GDM1 (cell line): ENCODE results near the gene OR6K3.
"Not testable (repeated sequence)": the region's sequence is repeated elsewhere in the genome, so short reads cannot be mapped to it uniquely, and the experiment has no call there.

Source experiments
- DNase-seq: peaks from one replicate; lab custom pipeline; 2025; lab: John Stamatoyannopoulos, UW

The OR6K3 gene, protein sequence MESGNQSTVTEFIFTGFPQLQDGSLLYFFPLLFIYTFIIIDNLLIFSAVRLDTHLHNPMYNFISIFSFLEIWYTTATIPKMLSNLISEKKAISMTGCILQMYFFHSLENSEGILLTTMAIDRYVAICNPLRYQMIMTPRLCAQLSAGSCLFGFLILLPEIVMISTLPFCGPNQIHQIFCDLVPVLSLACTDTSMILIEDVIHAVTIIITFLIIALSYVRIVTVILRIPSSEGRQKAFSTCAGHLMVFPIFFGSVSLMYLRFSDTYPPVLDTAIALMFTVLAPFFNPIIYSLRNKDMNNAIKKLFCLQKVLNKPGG

DNA sequence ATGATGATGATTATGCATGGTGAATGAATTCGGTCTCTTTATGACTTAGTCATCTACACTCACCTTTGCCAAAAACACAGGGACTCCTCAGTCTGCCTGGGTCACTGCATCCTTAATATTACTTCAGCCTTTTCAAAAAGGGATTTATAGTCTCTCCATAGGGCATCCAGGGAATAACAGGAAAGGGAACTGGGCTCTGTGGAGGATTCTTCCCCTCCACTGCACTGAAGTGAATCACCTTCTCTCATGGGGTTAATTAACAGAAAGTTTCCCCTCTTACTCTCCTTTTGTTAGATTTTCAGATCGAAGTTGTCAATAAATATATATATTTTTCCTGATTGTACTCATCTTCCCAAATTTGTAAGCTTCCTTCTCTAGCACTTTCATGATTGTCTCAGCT, at the start of gene OR6K3:
TSS of gene OR6K3 (minus strand) at position 101 of the 400 bp plus-strand sequence. CDS start 2,605 bp downstream, outside the sequence.
- no peak for DNase-seq

DNA sequence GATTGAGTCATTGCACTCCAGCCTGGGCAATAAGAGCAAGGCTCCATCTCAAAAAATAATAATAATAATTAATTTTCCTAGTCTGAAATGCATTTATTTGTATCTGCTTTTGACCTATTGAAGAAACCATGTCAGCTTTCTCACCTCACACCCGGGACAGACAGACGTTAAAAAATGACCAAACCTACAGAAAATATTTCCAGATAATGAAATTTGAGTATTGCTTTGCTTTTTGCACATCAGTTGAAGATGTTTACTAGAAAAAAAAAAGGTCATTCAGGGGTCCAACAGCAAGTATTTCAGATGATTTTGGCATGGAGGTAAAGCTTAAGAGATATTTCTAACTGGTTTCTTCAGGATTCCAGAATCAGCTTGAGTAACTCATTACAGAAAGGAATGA, 33.9 kb upstream of the OR6K3 start, which contains the start of gene OR6K6:
TSS of gene OR6K6 (plus strand) at position 301 of the 400 bp plus-strand sequence. CDS start 168 bp downstream, outside the sequence.
- no peak for DNase-seq

- no peak for DNase-seq
Observed at GRCh38 chr1:158752155-158752712, 31.7 kb upstream of the OR6K3 start.

GRCh38 chr1:158735848-158736247, 15.3 kb upstream of the OR6K3 start:
- DNase-seq, result no peak

- no peak for DNase-seq
Observed at GRCh38 chr1:158732524-158732923, 12.0 kb upstream of the OR6K3 start.

DNA sequence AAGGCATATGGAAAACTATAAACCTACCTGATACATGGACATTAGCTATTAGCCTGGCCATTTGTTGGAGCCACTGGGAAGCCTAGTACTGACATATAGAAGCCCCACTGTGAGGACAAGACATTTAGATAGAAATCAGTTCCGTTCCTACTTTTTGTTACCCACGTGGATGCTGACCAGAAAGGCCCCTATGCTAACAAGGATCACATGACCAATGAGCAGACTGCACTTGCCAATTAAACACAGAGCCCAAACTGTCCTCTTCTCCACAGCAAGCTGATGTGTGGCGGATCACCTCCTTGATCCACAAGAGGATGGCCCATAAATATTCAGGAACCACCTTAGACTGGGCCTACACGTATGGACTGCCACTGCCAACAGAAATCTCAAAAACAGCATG, 11.2 kb upstream of the OR6K3 start:
- no peak for DNase-seq

GRCh38 chr1:158730453-158730852, 9.9 kb upstream of the OR6K3 start:
- DNase-seq, result no peak

DNA sequence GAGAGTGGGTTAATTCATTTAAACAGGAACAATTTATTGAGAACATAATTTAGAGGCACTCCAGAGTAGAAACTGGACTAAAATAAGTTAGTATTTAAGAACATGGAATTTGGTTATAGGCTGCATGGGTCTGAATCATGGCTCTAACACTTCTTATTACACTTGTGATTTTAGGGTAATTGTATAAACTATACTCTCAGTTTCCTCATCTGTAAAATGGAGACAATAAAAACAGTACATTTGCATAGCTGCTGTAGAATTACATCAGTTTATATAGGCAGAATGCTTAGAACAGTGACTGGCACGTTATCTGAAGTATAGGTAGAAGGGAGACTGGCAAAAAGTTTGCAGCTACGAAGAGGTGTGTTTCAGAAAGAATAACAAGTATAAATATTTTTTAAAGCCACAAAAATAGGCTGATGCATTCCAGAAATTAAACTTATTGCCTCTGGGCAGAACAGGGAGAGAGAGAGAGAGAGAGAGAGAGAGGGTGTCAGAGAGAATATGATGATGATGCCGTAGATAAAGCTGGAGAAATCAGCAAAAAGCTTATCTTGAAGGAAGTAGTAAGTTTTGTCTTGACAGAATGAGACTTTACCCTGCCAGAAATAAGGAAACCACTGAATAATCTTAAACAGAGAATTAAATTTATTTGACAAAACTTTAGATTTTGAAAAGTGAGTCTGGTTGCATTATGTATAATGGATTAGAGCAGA, 8.1 kb upstream of the OR6K3 start:
- no peak for DNase-seq

- DNase-seq, result no peak
Observed at GRCh38 chr1:158724442-158724841, 3.9 kb upstream of the OR6K3 start.

- no peak for DNase-seq
Observed at GRCh38 chr1:158719664-158720063, 856 bp downstream of the OR6K3 start.

DNA sequence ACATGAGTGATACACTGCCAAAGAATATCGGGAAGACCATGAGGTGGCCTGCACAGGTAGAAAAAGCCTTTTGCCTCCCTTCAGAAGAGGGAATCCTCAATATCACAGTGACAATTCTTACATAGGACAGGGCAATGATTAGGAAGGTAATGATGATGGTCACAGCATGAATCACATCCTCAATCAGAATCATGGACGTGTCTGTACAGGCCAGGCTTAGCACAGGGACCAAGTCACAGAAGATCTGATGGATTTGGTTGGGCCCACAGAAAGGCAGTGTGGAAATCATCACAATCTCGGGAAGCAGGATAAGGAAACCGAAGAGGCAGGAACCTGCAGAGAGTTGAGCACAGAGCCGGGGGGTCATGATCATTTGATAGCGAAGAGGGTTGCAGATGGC, 3.2 kb downstream of the OR6K3 start:
- no peak for DNase-seq

DNA sequence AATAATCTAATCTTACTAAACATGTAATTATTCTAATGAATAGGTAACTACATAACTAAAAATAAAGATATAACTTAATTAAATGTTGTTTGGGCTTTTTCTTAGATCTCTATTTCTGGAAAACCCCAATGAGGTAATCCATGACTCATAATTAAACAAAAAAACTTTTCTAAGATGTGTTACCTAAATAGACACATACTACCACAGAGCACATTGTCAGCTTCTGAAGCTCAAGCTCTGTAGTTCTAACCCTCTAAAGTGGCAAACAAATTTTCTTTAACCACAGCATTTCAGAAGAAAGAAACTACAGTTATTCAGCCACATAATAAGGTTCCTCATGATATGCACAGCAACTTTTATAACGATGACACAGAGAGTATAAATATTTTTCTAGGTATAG, 4.2 kb downstream of the OR6K3 start:
- DNase-seq, result no peak

GRCh38 chr1:158714754-158715153, 5.8 kb downstream of the OR6K3 start:
- no peak for DNase-seq

DNA sequence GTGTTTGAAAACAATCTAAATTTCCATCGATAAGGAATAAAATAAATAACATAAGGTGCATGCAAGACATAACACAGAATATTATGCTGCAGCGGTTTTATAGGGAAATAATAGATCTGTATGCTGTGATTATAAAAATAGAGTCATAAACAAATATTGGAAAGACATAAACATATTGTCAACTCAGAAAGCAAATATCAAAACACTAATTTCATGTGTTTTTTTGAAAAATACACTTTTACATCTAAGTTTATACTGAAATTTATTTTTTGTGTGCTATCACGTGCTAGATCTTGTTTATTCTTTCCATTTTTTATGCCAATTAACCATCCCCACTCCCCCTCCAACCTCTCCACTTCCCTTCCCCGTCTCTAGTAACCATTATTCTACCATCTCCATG, 9.4 kb downstream of the OR6K3 start:
- no peak for DNase-seq

GRCh38 chr1:158706096-158706495, 14.4 kb downstream of the OR6K3 start:
- DNase-seq, result no peak

DNA sequence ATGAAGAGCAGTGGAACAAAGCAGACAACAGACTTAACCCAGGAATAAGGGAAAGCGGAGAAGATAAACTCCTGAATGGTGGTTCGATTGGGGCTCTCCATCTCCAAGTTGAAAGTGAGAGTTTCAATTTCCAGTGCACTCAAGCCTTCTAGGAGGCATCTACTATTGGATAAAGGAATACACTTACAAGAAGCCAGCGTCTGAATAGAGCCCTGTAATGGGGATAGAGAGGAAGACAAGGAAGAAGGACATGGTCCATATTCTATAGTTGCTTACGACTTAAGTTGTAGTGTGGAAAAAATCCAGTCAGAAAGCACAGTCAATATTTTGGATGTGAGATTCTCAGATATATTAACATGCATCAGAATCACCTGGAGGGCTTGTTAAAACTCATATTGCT, 20.0 kb downstream of the OR6K3 start, which contains the start of gene OR6K2:
TSS of gene OR6K2 (minus strand) at position 101 of the 400 bp plus-strand sequence. CDS start at position 101, 0 bp downstream.
- DNase-seq, result no peak

DNA sequence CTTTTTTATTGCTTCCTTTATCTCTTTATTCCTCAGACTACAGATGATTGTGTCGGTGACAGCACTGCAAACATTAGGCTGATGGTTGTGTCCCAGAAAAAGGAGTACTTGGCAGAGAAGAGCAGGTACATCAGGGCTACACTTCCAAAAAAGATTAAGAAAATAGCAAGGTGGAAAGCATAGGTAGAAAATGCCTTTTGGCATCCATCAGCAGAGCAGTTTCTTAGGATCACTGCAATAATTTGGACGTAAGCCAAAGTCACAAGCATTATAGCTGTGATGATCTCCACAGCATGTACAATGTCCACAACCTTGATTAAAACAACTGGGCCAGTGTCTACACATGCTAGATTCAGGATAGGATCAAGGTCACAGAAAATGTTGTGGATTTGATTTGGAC, 25.9 kb downstream of the OR6K3 start:
- no peak for DNase-seq

GRCh38 chr1:158692356-158692755, 28.2 kb downstream of the OR6K3 start:
- no peak for DNase-seq

GRCh38 chr1:158691907-158692306, 28.6 kb downstream of the OR6K3 start:
- DNase-seq, result no peak

DNA sequence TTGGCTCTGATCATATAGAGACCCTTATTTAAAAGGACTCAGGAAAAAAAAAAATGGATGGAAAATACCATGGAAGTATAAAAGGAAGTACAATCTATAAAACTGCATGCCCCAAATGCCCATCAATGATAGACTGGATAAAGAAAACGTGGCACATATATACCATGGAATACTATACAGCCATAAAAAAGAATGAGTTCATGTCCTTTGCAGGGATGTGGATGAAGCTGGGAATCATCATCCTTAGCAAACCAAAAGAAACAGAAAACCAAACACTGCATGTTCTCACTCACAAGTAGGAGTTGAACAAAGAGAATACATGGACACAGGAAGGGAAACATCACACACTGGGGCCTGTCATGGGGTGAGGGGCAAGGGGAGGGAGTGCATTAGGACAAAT, 29.4 kb downstream of the OR6K3 start:
- DNase-seq, result not testable (repeated sequence)

- no peak for DNase-seq
Observed at GRCh38 chr1:158689875-158690274, 30.6 kb downstream of the OR6K3 start.

GRCh38 chr1:158689110-158689509, 31.4 kb downstream of the OR6K3 start:
- DNase-seq, result no peak

DNA sequence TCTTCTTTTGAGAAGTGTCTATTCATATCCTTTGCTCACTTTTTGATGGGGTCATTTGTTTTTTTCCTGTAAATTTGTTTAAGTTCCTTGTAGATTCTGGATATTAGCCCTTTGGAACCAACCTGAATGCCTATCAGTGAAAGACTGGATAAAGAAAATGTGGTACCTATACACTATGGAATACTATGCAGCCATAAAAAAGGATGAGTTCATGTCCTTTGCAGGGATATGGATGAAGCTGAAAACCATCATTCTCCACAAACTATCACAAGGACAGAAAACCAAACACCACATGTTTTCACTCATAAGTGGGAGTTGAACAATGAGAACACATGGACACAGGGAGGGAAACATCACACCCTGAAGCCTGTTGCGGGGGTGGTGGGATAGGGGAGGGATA, 32.2 kb downstream of the OR6K3 start:
- DNase-seq, result not testable (repeated sequence)
